HG02981 (cell line): ENCODE measurements around the gene JAZF1.

Source experiments
- ATAC-seq: cut with Tn5 transposase; IDR thresholded peaks from one replicate; pipeline ENCODE4 v1.9.1; 2021; ENCODE audit warnings: mild to moderate bottlenecking, moderate library complexity; ENCODE audit not compliant: unreplicated experiment

The JAZF1 gene

GRCh38 chr7:28180364-28181147 is at the start of gene JAZF1:
TSS of gene JAZF1 (minus strand) at chr7:28180795.
- ATAC-seq: no peak

- ATAC-seq: no peak
These were observed 49.7 kb upstream of the JAZF1 start for GRCh38 chr7:28230261-28230660.

GRCh38 chr7:28228396-28228795 is 47.8 kb upstream of the JAZF1 start:
- ATAC-seq: no peak

GRCh38 chr7:28226003-28226402 is 45.4 kb upstream of the JAZF1 start:
- ATAC-seq: no peak

GRCh38 chr7:28225576-28225975 is 45.0 kb upstream of the JAZF1 start:
- ATAC-seq: no peak

- ATAC-seq: no peak
These were observed 44.1 kb upstream of the JAZF1 start for GRCh38 chr7:28224675-28225074.

- ATAC-seq: no peak
These were observed 43.6 kb upstream of the JAZF1 start for GRCh38 chr7:28224172-28224571.

GRCh38 chr7:28222636-28223035 is 42.0 kb upstream of the JAZF1 start:
- ATAC-seq: no peak

GRCh38 chr7:28219793-28220192 is 39.2 kb upstream of the JAZF1 start:
- ATAC-seq: no peak

GRCh38 chr7:28217143-28217542 is 36.5 kb upstream of the JAZF1 start:
- no peak for ATAC-seq

GRCh38 chr7:28211006-28211405 is 30.4 kb upstream of the JAZF1 start:
- no peak for ATAC-seq

GRCh38 chr7:28208506-28208905 is 27.9 kb upstream of the JAZF1 start:
- no peak for ATAC-seq

- no peak for ATAC-seq
These were observed 27.0 kb upstream of the JAZF1 start for GRCh38 chr7:28207486-28208158.

GRCh38 chr7:28205506-28205905 is 24.9 kb upstream of the JAZF1 start:
- no peak for ATAC-seq

- no peak for ATAC-seq
These were observed 23.1 kb upstream of the JAZF1 start for GRCh38 chr7:28203508-28204240.

- no peak for ATAC-seq
These were observed 21.6 kb upstream of the JAZF1 start for GRCh38 chr7:28202222-28202621.

- no peak for ATAC-seq
These were observed 20.5 kb upstream of the JAZF1 start for GRCh38 chr7:28201131-28201530.

GRCh38 chr7:28200598-28200997 is 20.0 kb upstream of the JAZF1 start:
- no peak for ATAC-seq

GRCh38 chr7:28199021-28199510 is 18.5 kb upstream of the JAZF1 start:
- no peak for ATAC-seq

GRCh38 chr7:28195910-28196620 is 15.5 kb upstream of the JAZF1 start:
- no peak for ATAC-seq
